GM18508 (cell line): ENCODE results near the gene SLC6A17.
A peak's percentile ranks its signal among the peaks of the same experiment; 100 is the strongest.

Source experiments
- ATAC-seq: cut with Tn5 transposase; IDR thresholded peaks from one replicate; pipeline ENCODE4 v1.9.1; 2021; ENCODE audit warnings: moderate number of reproducible peaks; ENCODE audit not compliant: insufficient read depth, unreplicated experiment

SLC6A17 gene

DNA sequence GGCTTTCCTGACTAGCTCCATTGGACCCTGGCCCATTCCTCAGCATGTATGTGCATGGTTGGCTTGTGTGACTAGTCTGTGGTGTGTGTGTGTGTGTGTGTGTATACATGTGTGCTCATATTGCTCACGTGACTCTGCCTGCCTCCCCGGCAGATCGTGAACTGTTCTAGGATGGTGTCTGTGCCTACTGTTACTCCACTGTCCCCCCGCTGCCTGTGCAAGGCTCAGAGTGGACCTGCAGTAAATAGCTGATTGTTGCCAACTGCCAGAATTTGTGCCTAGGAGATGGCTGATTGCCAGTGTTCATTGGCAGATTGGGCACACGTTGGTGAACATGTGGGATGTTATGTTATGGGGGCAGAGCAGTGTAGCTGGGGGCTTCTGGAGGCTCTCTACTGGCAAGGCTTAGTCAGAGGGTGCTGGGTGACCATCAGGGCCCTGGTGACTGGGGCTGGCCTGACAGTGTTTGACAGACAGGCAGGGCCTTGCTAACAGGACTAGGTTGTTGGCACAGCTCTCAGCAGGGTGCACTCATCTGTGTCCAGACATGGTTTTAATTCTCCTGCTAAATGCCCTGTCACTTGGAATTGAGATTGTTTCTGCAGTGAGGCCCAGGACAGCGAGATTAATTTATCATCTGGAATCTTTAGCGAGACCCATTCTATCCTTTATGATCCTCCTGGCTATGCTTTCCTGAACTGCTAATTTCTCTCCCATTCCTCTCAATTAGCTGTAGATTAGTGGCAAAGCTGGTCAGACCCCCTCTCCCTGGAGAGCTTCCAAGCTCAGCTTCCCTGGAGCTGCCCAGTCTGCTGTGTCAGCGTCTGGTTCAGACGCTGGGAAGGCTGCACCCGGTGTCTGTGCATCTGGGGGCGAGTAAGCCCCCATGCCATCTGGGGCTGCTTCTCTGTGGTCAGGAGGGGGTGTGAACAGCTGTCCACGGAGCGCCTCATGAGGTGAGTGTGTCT, 20.8 kb downstream of the SLC6A17 start:
- ATAC-seq = no peak

DNA sequence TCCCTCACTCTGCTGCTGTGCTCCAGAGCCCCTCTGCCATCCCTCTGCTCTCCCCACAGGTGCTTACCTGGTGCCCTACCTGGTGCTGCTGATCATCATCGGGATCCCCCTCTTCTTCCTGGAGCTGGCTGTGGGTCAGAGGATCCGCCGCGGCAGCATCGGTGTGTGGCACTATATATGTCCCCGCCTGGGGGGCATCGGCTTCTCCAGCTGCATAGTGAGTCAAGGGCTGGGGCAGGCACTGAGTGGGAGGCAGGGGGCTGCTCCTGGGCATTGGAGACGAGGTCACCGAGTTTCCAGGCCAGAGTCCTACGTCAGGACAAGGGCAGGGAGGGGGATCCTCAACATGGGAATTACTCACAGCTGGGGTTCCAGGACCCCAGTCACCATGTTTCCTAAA, 21.7 kb downstream of the SLC6A17 start:
- no peak for ATAC-seq

DNA sequence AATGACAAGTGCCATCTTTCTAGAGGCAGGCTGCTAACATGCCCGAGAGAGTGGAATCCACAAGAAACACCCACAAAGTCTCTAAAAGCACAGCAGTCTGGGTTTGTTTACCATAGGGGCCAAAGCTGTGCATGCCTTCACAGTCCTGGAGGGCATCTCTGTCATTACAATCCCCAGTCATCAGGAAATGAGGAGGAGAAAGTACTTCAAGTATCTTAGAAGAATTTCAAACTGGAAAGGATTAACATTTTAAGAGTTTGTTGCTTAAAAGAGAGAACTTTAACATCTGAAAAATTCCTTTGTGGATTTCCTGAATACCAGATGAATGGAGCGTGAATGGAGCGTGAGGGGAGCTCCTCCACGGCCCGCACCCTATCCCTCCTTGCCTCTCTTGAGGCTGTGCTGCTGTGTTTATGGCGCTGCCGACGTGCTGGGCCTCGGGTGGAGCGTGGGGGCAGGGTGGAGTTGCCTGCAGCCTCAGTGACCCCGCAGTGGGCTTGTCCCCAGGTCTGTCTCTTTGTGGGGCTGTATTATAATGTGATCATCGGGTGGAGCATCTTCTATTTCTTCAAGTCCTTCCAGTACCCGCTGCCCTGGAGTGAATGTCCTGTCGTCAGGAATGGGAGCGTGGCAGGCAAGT, 23.3 kb downstream of the SLC6A17 start:
- ATAC-seq = no peak

DNA sequence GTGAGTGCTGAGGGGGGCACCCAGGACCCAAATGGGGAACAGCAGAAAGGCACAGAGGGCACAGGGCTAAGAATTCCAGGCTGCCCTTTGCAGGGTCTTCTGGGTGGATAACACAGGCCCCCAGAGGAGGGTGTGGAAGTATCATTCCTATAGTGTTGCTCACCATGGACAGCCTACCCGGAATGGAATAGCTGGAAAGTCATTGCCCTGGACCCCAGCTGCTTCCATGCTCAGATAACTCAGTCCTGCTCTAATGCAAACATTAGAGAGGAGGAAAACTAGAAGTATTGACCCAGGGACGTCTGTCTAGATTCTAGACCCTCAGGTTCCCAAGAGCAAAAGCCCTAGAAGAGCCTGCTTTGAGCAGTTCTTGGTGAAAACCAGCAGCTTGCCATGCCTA, 24.7 kb downstream of the SLC6A17 start:
- ATAC-seq = no peak

DNA sequence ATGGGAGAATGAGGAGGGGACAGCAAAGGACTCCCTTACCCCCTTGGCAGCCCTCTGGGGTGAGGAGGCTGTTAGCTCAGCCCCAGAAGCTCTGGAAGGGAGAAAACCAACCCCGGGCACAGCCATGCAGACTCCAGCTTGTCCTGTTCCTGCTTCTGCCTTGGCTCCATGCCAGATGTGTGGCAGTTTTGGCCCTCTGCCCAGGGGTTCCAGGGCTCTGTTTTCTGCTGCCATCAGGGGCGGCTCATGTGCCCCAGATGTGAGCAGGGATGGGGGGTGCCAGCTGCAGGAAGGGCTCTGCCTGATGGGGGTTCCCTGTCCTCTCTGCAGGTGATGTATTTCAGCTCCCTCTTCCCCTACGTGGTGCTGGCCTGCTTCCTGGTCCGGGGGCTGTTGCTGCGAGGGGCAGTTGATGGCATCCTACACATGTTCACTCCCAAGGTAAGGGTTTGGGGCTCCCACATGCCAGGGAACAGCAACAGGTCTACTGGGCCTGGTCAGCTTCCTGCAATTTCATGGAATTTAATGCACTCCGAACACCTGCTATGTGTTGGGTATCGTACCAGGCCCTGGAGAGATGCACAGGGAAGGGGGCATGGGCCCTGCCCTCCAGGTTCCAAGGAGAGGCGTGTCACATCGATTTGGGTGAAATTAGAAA, 26.1 kb downstream of the SLC6A17 start:
- ATAC-seq = no peak

DNA sequence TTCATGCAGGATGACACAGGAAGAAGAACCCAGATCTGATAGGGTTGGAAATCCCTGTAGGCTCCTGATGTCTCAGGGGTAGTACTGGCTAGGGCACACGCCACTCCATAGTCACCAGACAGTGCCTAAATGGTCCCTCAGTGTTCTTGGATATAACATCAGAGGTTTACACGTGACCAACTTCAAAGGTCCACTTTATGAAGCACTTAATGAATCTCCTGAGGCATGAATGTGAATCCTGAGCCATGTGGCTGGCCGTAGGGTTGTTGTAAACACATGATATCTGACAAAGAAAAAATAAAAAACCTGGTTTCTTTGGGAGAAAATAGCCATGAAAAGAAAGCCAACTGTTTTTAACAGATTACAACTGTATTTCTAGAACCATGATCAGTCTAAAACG, 27.5 kb downstream of the SLC6A17 start:
- no peak for ATAC-seq

DNA sequence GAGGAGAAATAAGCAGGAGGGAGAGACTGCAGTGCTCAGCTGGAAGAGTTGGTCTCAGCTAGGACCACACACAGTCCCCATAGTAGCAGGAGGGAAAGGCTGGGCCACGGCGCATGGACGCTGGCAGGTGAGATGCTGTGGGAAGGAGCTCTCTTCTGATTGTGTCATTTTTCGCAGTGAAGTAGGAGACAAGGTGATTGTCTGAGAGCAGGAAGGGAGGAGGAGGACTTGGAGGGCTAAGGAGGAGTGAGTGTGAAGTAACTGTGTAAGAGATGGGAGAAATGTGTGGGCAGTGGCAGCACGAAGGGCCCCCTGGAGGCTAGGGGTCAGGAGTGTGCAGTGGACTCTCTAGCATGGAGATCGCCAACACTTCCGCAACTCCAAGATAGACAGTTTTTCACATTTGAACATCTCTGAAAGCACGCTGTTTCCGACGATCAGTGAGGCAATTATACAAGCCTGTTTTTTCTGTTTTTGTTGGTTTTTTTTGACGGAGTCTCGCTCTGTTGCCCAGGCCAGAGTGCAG, 33.4 kb downstream of the SLC6A17 start:
- ATAC-seq = no peak

DNA sequence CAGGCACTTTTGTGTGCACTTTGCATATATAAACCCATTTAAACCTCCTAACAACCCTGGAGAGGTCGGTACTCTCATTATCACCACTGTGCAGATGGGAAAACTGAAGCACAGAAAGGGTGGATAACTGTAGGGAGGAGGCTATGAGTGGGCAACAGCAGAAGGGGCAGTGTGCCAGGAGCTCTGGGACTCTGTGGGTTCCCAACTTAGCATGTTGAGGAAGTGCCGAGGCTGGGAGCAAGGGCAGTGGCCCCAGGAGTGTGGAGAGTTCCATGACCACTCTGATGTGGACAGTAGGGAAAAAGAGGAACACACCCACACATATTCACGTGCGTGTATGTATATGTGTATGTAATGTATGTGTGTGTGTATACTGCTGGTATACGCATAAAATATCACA, 34.2 kb downstream of the SLC6A17 start:
- no peak for ATAC-seq

DNA sequence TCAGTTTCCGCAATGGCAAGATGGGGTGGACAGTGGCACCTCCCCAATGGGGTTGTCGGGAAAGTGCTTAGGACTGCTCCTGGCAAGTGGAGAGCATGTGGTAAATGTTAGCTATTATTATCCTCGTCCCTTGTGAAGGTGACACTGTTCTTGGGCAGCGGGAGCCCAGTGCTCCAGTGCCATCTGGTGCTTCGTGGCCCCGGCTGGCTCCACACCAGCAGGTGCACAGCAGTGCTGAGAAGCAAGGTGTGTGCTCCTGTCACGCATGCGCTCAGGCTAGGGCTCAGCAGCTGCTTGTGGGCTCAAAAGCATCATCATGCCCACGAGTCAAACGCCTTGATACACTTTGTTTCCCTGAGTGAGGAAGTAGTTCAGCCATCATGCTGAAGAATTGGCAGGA, 34.9 kb downstream of the SLC6A17 start:
- ATAC-seq = no peak

DNA sequence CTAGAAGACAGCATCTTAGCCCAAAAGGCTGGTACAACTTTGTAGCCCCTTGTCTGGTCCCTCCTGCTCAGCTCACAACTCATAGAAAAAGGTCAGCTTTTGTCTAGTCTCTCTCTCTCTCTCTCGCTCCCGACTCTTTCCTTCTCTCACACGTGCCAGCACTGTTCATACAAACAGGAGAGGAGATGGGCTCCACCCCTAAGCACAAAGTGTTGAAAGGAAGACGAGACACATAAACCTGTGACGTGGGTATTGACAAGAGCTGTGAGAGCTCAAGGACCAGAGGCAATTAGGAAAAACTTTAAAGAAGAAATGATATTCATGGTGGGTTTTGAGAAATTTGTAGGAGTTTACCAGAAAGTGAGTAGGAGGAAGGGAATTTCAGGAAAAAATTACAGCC, 36.3 kb downstream of the SLC6A17 start:
- ATAC-seq = no peak

DNA sequence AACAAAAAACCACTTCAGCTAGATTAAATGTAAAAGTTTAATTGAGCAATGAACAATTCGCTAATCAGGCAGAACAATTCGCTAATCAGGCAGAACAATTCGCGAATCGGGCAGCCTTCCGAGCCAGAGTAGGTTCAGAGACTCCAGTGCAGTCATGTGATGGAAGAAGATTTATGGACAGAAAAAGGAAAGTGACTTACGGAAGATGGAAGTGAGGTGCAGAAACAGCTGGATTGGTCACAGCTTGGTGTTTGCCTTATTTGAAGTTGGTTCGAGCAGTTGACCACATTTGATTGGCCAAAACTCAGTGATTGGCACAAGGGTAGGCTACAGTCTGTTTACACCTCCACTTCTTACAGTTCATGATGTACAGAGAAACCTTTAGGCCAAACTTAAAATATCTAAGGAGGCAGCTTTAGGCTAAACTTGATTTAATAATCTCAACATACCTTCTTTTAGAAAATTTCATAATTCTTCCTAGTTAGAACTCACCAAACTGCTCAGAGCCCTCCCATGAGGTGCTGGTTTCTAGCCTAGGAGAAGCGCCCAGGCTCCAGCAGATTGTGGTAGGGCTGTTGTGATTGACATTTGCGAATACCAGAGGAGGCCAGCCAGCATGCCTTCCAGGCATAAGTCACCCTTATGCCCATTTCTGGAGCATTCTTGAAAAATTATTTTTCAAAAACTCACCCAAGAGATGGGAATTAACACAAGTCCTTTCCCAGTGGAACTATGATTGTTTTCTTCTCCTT, 37.0 kb downstream of the SLC6A17 start:
- ATAC-seq = no peak

DNA sequence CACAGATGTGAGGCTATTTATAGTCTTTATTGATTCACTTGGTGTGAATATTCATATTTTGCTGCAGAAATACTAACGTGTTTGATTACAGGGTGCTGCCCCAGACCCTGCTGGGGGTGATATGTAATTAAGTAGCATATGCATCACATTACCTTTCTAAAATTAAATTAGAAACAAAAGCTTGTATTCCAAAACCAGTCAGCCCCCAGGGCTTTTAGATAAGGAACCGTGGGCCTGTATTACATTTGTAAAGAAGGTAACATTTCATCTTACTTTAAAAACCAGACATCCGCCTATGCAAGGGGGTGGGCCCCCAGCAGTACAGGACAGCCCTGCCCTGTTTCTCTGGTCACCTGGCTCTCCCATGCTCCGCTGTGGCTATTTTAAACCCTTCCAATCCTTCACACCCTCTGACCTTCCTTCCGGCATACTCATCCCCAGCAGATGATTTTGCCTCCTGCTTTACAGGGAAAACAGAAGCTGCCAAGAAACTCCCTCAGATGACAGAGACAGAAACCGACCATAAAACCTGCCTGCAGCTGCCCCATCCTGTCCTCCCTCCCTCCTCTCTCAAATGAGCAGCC, 37.8 kb downstream of the SLC6A17 start:
- ATAC-seq = no peak

DNA sequence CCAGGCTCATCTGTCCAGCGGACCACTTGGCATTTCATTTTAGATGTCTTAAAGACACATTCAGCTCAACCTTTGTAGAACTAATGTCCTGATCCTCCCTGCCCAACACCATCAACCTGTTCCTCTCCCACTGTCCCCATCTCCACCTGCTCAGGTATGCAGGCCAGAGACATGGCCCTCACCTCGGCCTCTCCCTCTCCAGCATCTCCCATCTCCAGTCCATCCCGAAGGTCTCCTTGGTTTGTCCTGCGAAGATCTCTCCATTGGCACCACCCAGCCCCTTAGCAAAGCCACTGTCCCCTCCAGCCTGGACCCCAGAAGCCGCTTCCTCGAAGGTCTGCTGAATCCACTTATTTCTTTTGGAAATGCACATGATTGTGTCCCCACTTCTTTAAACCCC, 38.9 kb downstream of the SLC6A17 start:
- ATAC-seq = no peak

DNA sequence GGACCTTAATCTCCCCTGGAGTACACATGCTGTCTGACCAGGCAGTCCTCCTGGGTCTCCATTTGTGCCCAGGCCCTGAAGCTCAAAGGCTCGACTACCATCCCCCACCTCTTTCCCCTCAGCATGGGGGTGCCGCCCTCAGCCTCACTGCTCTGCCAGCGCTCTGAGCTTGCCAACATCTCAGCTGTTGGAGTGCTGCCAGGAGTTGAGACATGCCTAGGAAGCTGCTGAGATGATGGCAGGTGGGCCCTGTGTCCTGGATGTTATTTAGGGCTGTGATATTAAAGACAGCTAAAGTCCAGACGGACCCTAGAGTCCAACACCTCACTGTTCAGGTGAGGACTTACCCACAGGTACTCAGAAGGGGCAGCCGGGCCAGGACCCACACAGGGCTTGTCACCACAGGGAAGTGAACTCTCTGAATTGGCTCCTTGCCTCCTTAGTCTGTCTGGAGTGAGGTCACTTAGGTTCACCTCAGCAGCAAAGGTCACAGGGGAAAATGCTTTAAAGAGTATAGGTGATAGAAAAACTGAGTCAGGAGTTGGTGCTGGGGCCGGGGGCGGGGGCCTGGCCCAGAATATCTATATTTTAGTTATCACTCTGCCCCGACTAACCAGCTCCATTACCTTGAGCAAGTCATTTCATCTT, 40.1 kb downstream of the SLC6A17 start:
- ATAC-seq = no peak

DNA sequence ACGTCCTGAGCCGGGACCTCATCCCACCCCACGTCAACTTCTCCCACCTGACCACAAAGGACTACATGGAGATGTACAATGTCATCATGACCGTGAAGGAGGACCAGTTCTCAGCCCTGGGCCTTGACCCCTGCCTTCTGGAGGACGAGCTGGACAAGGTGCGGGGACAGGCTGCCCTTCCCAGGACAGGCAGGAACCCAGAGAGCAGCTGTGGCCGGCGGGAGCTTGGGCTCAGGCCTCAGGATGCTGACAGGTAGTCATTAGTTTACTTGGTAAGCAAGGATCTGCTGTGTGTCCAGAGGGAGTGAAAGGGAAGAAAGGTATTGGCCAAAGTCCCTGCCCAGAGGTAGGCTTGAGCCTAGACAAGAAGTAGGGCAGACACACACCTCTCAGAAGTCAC, 42.2 kb downstream of the SLC6A17 start:
- ATAC-seq = no peak

DNA sequence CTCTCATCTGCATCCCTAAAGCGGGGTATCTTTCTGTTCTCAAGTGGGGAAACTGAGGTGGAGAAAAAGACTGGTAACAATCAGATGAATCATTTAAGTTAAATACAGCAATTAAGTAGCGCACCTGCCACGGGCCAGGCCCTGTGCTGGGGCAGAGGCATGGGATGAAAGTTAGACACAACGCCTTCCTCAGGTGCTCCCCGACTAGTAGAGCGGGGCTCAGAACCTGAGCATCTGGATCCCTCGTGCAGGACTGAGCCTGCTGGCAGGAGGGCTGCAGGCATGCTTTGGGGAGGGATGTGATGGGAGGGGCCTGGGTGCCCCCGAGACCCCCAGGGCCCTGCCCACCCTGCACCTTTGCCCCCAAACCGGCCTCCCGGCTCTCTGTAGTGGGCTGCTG, 44.9 kb downstream of the SLC6A17 start:
- ATAC-seq = no peak

DNA sequence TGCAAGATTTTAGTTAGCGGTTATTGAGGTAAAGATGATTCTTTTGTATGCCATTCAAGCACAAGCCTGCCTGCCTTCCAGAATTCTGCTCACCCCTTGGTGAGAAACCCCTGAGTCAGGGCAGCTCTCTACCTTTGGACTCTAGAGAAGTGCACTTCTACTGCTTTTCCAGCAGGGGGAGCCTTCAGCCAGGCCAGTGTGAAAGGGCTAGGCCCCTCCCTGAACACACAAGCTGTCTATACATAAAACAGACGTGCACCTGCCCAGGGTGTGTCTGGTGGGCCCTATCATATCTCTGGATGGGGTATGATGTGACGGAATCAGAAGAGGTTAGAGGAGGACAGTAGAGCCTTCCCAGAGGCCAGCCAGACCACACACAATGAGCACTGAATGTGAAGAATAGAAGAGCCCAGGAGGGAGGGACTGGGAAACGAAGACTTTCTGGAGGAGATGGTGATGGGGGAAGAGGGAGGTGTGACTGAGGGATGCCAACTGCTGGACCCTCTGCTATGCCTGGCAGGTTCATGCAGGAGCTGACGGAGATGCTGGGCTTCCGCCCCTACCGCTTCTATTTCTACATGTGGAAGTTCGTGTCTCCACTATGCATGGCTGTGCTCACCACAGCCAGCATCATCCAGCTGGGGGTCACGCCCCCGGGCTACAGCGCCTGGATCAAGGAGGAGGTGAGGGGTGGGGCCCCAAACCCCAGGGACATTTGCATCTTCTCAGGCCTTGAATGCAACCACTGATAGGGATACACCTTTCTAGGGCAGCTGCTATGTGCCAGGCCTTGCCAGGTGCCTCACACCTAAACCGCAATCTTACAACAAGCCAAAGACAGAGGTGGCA, 46.8 kb downstream of the SLC6A17 start:
- peak; percentile 63 for ATAC-seq

DNA sequence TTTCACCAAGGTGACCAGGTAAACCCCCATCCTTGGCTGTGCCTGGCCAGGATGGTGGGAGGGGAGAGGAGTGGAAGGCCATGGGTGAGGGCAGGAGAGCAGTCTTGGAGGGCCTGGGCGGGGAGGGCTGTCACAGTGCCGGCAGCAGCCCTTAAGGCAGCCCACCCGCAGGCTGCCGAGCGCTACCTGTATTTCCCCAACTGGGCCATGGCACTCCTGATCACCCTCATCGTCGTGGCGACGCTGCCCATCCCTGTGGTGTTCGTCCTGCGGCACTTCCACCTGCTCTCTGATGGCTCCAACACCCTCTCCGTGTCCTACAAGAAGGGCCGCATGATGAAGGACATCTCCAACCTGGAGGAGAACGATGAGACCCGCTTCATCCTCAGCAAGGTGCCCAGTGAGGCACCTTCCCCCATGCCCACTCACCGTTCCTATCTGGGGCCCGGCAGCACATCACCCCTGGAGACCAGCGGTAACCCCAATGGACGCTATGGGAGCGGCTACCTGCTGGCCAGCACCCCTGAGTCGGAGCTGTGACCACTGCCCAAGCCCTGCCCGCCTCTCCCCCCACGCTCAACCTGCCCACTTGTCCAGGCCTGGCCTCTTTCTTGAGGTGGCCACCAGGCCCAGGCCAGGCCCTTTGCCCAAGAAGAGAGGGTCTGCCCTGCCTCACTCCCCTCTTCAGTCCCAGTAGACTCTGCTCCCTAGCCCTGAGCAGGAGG, 47.8 kb downstream of the SLC6A17 start:
- no peak for ATAC-seq
